PFSK-1 (cell line): ENCODE data around the gene LOXL1.

Experiments used
- FOXP2 ChIP-seq: optimal IDR thresholded peaks from 2 replicates; pipeline ENCODE3; 2011; ENCODE audit warnings: borderline replicate concordance, control low read depth, inconsistent platforms; ENCODE audit not compliant: insufficient read depth; ENCODE audit errors: extremely low read length, extremely low read depth
- POLR2AphosphoS5 ChIP-seq: IDR thresholded peaks from 2 replicates; pipeline ENCODE4 v1.6.1; 2012; ENCODE audit warnings: low read depth, mild to moderate bottlenecking, control low read depth, low read length, moderate library complexity
- REST ChIP-seq, 2 experiments: IDR thresholded peaks; 2 replicates each; pipeline versions ENCODE4 v1.6.1 to v1.8.0; 2011 to 2012; ENCODE audit warnings: low read depth in 2 of 2, low read length in 2 of 2, control low read depth in 1 of 2, inconsistent platforms in 1 of 2, mild to moderate bottlenecking in 1 of 2, moderate library complexity in 1 of 2; ENCODE audit not compliant: insufficient read depth in 1 of 2
- SIN3A ChIP-seq: IDR thresholded peaks from 2 replicates; pipeline ENCODE4 v1.6.1; 2012; ENCODE audit warnings: mild to moderate bottlenecking, low read length, moderate library complexity, borderline replicate concordance; ENCODE audit not compliant: insufficient read depth
- TAF1 ChIP-seq: IDR thresholded peaks from 2 replicates; pipeline ENCODE4 v1.6.1; 2012; ENCODE audit warnings: low read length, control low read depth, borderline replicate concordance; ENCODE audit not compliant: insufficient read depth

The LOXL1 gene

GRCh38 chr15:73992594-73992898, 66.3 kb downstream of the LOXL1 start:
- TF ChIP-seq FOXP2: no peak
- TF ChIP-seq REST (IDR thresholded peaks at IDR 0.05; ENCODE audit: insufficient read depth in 1 of 2, low read depth in 2 of 2, low read length in 2 of 2): no peak
- TF ChIP-seq SIN3A: no peak

- TF ChIP-seq REST (IDR thresholded peaks at IDR 0.05; ENCODE audit: insufficient read depth in 1 of 2, low read depth in 2 of 2, low read length in 2 of 2) (no peak), SIN3A (no peak), TAF1 (no peak), POLR2AphosphoS5 (no peak), FOXP2 (no peak)
Measured at GRCh38 chr15:73993211-73993994, 67.1 kb downstream of the LOXL1 start.

GRCh38 chr15:73994413-73994883, 68.2 kb downstream of the LOXL1 start, which contains the start of gene PML:
PML (plus strand) TSS chr15:73994716; CDS start chr15:73994813, 97 bp downstream.
- TF ChIP-seq TAF1 (no peak), SIN3A (no peak), REST (IDR thresholded peaks at IDR 0.05; ENCODE audit: insufficient read depth in 1 of 2, low read depth in 2 of 2, low read length in 2 of 2) (no peak), FOXP2 (peak; percentile 35), POLR2AphosphoS5 (peak; percentile 72)

GRCh38 chr15:73994912-73995622, 68.8 kb downstream of the LOXL1 start:
- TF ChIP-seq SIN3A: peak; percentile 29; the same call in 1 of the 2 replicates
- TF ChIP-seq POLR2AphosphoS5: no peak

- no peak for TF ChIP-seq FOXP2
- no peak for TF ChIP-seq TAF1
- TF ChIP-seq POLR2AphosphoS5: no peak
- no peak for TF ChIP-seq REST (IDR thresholded peaks at IDR 0.05; ENCODE audit: insufficient read depth in 1 of 2, low read depth in 2 of 2, low read length in 2 of 2)
- no peak for TF ChIP-seq SIN3A
Measured at GRCh38 chr15:73996267-73996666, 70.0 kb downstream of the LOXL1 start.
